Measurements from ENCODE around the gene C6.
"Not testable (repeated sequence)": the region's sequence is repeated elsewhere in the genome, so short reads cannot be mapped to it uniquely, and the experiment has no call there.

Gene C6

DNA sequence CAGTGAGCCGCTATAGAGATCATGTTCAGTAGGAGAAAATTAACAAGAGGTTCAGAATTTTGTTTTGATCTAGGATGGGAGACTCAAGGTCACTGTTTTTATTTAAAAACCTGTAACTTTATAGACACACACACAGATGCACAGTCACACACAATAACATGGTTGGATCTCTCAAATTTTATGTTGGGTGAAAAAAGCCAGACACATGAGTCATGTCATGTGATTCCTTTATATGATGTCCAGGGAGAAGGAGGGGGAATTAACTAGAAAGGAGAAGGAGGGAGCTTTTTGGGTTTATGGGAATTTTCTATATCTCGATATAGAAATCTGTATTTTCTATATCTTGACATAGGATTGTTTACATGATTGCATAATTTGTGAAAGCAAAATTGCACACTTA is 17.1 kb downstream of the C6 start:
- no peak for DNase-seq

GRCh38 chr5:41195228-41195627 is 18.1 kb downstream of the C6 start:
- no peak for DNase-seq

GRCh38 chr5:41194339-41194738 is 19.0 kb downstream of the C6 start:
- DNase-seq = no peak

GRCh38 chr5:41193456-41194205 is 19.7 kb downstream of the C6 start:
- no peak for DNase-seq

DNA sequence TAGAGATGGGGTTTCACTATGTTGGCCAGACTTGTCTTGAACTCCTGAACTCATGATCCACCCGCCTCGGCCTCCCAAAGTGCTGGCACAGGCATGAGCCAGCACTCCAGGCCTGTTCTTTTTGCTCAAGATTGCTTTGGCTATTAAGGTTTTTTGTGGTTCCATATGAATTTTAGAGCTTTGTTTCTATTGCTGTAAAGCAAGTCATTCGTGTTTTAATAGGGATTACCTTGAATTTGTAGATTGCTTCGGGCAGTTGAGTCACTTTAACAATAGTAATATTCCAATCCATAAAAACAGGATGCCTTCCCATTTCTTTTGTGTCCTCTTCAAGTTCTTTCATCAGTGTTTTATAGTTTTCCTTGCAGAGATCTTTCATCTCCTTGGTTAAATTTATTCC is 22.1 kb downstream of the C6 start:
- DNase-seq = no peak

- no peak for DNase-seq
Observed at GRCh38 chr5:41186143-41186542, 27.2 kb downstream of the C6 start.

DNA sequence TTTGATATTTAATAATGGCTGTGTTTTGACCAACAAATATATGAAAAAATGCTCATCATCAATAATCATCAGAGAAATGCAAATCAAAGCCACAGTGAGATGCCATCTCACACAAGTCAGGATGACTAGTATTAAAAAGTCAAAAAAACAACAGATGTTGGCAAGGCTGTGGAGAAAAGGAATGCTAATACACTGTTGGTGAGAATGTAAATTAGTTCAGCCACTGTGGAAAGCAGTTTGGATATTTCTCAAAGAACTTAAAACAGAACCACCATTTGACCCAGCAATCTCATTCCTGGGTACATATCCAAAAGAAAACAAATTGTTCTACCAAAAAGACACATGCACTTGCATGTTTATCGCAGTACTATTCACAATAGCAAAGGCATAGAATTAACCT is 30.0 kb downstream of the C6 start:
- DNase-seq = not testable (repeated sequence)

DNA sequence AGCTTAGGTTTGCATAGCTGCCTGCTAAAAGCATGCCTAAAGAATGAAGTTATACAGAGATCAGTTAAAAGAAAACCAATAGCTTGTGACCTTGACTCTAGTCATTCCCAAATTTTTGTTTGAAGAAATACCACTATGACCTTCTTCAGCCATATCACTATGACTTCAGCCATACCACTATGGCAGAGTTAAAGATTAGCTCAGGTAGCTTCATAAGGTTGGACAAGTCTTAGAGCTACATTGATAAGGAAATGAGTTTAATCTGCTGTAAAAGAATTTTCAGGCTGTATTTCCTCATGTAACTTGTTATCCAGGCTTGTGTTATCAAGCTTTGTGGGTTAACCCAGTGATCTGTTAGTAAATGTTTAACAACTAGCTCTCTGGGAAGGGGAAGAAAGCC is 30.7 kb downstream of the C6 start:
- no peak for DNase-seq

DNA sequence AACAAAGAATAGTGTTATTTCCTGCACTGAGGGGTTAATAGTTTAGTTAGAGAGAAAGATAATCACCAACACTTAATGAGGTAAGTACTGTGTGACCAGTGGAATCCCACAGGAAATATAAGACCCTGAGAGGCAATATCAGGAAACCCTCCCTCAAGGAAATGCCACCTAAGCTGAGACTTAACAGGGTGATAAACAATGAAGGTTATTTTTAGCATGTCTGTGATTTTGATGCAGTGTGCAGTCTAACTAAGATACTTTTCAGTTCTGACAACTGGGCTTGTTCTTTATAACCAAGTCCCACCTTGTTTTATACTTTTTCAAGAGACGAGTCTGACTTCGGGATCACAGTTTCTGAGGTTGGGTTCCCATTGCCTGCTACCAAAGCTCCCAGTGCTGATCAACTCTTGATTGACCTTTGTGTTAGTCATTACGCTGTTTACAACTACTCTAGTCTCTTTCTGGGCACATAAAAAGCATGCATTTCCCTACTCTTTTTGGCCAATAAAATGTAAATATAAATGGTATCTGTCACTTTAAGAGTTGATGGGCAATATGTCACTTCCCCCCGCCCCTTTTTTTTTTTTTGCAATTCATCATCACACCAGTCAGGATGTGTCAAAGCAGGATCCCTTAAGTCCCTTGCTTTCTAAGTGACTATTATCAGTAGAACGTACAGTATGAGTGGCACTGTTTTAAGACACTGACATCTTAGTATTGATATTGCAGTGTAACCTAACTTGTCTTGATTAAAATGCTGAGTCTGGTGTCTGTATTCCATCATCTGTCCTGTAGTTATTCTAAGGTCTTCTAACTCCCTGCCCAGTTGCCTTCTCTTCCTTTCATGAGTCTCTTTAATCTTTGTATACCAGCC is 31.4 kb downstream of the C6 start:
- no peak for DNase-seq

- DNase-seq = no peak
Observed at GRCh38 chr5:41176952-41177351, 36.4 kb downstream of the C6 start.

DNA sequence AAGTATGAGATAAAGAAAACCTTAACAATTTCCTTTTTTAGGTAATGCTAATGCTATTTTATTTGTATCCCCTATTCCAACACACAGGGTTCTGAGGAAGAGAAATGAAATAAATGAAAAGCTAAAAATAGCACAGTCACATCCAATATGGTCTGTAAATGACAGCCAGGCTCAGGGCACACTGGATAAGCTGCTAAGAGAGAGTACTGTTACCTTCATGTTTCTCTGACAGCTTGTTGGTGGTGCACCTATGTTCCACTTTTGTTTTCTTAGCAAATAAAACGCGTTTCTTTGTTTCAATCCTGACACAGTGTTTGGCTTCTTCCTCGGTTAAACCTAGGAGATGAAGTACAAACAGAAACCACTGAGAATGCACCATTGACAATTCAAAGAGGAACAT is 41.3 kb downstream of the C6 start:
- no peak for DNase-seq

DNA sequence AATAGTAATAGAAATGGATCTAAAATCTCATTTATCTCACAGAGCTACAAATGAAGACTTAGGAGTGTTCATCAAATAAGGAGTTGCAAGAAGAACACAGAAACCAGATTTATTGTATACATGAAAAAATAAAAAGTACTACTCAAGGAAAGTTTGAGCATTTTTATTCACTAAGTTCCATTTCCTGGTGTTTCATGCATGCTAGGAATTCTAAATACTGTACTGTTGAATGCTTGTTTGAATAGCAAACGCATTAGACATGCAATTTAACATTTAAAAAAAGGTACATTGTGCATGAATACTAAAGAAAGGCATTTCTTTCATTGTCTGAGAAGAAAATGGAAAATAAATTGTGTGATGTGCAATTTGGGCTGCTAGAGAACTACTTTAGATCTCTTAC is 52.1 kb downstream of the C6 start:
- DNase-seq = no peak

GRCh38 chr5:41157272-41157894 is 55.9 kb downstream of the C6 start:
- no peak for DNase-seq

DNA sequence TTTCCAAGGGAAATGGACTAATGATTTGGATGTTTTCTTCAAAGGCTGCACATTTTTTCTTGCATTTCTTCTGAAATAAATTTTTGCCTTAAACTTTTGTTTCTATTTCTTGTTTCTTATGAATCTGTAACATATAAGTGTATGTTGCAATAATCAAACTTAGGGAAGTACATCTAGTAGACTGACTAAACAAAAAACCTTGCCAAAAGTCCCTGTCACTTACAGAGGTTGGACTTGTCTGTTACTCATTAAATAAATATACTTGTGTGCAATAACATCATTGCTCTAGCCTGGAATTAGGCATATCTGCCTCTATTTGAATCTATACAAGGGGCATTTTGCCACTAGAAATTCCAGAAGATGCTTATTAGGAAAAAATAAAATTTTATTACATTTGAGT is 56.6 kb downstream of the C6 start:
- no peak for DNase-seq

GRCh38 chr5:41154491-41154890 is 58.8 kb downstream of the C6 start:
- DNase-seq = no peak

DNA sequence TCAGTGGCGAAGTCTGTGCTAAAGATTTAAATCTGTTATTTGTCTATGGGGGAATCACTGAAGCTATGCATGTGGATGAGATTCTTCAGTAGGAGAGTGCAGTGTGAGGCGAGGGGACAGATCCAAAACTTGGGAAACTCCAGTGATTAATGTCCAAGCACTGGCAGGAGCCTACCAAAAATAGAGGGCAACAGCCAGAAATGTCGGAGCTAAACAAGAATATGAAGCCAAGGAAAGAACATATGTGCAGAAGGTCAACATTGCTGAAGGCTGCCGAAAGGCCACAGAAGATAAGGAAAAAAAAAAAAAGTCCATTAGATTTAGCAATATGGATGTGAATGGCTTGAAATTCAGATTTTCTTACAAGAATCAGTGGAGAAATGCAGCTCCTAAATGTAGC is 61.8 kb downstream of the C6 start:
- DNase-seq = no peak

DNA sequence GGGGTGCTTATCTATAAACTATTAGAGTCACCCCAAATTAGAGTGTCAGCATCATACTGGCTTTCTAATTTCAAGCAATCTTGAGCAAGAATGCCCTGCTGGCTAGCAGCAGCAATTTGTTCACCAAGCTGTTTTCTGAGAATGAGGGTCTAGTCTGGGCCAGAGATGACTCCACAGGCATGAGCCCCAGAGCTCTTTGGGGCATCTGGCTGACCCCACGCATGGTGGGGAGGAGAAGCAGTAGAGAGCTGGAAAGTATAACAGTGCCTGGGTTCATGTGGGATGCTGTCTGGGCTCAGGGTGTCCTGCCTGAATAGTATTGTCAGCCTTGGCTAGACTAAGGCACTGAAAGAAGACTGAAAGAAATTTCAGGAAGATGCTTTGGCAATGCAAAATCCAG is 64.9 kb downstream of the C6 start:
- DNase-seq = no peak

- no peak for DNase-seq
Observed at GRCh38 chr5:41145306-41145705, 68.0 kb downstream of the C6 start.

- no peak for DNase-seq
Observed at GRCh38 chr5:41143131-41143901, 70.0 kb downstream of the C6 start.

DNA sequence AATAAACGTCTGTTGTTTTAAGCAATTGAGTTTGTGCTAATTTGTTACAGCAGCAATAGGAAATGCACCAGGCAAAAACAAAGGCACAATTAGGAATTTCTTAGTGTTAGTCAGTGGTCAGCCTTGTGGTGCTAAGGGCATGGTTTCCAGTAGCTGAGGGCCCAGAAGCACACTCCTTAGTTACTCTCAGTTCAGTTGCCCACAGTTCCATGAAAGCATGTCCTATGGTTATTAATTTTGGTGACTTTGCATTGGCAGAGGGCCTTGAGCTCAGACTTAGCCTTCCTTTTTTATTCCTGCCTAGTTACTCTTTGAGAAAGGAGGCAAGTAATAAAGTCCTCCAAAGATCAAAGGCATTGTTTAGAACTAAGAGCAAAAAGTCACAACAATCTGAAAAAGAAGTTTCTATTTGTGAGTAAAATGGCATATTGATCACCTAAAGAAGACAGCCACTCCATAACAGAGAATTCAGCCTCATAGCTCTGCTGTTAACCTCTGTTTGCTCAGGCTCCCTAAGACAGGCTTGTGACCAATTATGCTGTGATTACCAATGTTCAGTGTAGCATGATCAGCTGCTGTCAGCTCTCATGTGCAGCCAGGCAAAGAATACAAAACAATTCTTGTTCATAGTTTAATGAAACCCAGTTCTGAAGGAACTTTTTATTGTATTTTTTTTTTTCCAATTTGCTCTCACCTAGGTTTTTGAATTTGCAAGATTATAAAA is 85.2 kb downstream of the C6 start:
- no peak for DNase-seq

DNA sequence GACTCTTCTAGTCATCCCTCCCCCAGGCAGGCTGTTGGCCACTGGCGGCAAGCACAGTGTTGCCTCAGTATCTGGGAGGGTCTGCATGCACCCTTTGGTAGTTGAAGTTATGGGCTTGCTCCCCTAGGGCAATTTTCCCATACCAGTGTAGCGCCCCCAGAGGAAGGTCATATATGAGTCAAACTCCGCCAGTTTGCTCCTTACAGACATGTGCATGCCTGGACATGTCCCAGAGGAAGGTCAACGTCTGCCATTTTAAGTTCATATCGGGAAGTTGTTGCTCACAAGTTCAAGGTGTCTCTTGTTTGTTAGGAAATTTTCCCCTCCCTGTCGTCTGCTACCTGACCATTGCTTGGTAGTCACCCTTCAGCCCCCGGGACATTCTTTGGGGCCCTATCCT is 90.9 kb downstream of the C6 start:
- no peak for DNase-seq

GRCh38 chr5:41120600-41120999 is 92.7 kb downstream of the C6 start:
- DNase-seq = no peak

GRCh38 chr5:41118177-41118576 is 95.2 kb downstream of the C6 start:
- DNase-seq = no peak
